Measurements from ENCODE around the gene NME2.

GRCh38 chr17:51189628-51190027, 23.4 kb downstream of the NME2 start:
- TF ChIP-seq POLR2A (IDR thresholded peaks at IDR 0.05) (no peak), POLR2AphosphoS5 (IDR thresholded peaks at IDR 0.05; ENCODE audit: insufficient read depth in 1 of 2, low read depth in 1 of 2) (no peak)
- TF ChIP-seq, protein P1, sequence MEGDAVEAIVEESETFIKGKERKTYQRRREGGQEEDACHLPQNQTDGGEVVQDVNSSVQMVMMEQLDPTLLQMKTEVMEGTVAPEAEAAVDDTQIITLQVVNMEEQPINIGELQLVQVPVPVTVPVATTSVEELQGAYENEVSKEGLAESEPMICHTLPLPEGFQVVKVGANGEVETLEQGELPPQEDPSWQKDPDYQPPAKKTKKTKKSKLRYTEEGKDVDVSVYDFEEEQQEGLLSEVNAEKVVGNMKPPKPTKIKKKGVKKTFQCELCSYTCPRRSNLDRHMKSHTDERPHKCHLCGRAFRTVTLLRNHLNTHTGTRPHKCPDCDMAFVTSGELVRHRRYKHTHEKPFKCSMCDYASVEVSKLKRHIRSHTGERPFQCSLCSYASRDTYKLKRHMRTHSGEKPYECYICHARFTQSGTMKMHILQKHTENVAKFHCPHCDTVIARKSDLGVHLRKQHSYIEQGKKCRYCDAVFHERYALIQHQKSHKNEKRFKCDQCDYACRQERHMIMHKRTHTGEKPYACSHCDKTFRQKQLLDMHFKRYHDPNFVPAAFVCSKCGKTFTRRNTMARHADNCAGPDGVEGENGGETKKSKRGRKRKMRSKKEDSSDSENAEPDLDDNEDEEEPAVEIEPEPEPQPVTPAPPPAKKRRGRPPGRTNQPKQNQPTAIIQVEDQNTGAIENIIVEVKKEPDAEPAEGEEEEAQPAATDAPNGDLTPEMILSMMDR (IDR thresholded peaks at IDR 0.05): no peak
